ENCODE results near the gene SORCS2. TPM values are rescaled to one million over a fixed set of nuclear protein-coding genes. Genes with fewer than 3 reads are reported as not detected.

SORCS2 gene
- total and polyA plus RNA-seq, 12 donors, result 0.25 to 5.4 (median 2.2) TPM

DNA sequence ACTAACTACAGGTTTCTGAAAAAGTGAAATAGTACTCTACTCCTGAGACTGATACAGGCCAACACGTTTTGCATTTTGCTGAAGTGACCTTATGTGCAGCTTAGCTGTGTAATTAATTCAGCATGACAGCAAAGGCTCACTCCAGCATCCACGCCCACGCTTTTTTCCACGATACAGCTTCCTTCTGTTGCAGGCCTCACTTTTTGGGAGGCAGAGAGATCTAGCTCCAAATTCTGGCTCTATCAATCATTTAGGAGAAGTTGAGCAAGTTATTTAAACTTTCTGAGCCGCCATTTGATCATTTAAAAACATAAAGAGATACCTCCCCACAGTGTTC, 587.1 kb downstream of the SORCS2 start:
- peak in 1 of 2 donors; percentile 52 for DNase-seq
- peak in 6 of 8 donors; percentile 32 to 66 (median 44) for ATAC-seq
- Histone ChIP-seq H3K27ac (peak overlapping the region in 7 of 10 donors; percentile 18 to 76 (median 62)), H3K27me3 (no peaks in the 10 kb centered on the region), H3K4me1 (peaks cover 18 to 53% (median 39%) of the 10 kb centered on the region in 9 donors), H3K4me3 (peak overlapping the region in 4 of 10 donors; percentile 33 to 42 (median 42)), H3K36me3 (peaks cover 0 to 46% (median 11%) of the 10 kb centered on the region in 9 donors), H3K9me3 (no peaks in the 10 kb centered on the region)
- WGBS, 2 donors, result 55 to 66% methylated on average over 5 of the region's 5 CpGs
- TF ChIP-seq, protein P1, sequence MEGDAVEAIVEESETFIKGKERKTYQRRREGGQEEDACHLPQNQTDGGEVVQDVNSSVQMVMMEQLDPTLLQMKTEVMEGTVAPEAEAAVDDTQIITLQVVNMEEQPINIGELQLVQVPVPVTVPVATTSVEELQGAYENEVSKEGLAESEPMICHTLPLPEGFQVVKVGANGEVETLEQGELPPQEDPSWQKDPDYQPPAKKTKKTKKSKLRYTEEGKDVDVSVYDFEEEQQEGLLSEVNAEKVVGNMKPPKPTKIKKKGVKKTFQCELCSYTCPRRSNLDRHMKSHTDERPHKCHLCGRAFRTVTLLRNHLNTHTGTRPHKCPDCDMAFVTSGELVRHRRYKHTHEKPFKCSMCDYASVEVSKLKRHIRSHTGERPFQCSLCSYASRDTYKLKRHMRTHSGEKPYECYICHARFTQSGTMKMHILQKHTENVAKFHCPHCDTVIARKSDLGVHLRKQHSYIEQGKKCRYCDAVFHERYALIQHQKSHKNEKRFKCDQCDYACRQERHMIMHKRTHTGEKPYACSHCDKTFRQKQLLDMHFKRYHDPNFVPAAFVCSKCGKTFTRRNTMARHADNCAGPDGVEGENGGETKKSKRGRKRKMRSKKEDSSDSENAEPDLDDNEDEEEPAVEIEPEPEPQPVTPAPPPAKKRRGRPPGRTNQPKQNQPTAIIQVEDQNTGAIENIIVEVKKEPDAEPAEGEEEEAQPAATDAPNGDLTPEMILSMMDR (IDR thresholded peaks at IDR 0.05), result no peak
- intact Hi-C loops (cut with DNase I), result loop anchor here in 1 of 10 donors (10.0 kb wide), 1 partner anchor 205 kb away; no protein-coding TSS in a partner anchor

- WGBS, 2 donors, result 72 to 75% methylated on average over 5 of the region's 5 CpGs
- H3K27ac ChIP-seq, result peak overlapping the region; percentile 1 to 83 (median 68)
- no peak overlapping the region for H3K4me3 ChIP-seq
Observed at GRCh38 chr4:7780751-7781348, 588.5 kb downstream of the SORCS2 start.

GRCh38 chr4:7781366-7781765, 589.0 kb downstream of the SORCS2 start:
- peak; percentile 24 to 86 (median 68) for ATAC-seq

More at GRCh38 chr4:7780751-7781348, 588.5 kb downstream of the SORCS2 start:
- ATAC-seq, result peak in 1 of 8 donors; percentile 5
- intact Hi-C loops (cut with DNase I), result no loop called here
- no peak for DNase-seq
- Histone ChIP-seq H3K27me3 (no peaks in the 10 kb centered on the region), H3K4me1 (peaks cover 18 to 53% (median 39%) of the 10 kb centered on the region in 9 donors), H3K9me3 (no peaks in the 10 kb centered on the region), H3K36me3 (peaks cover 0 to 47% (median 11%) of the 10 kb centered on the region in 9 donors)
- TF ChIP-seq, protein P1 (IDR thresholded peaks at IDR 0.05), result no peak

GRCh38 chr4:7781993-7782392, 589.7 kb downstream of the SORCS2 start:
- Histone ChIP-seq H3K4me1 (peaks cover 18 to 53% (median 39%) of the 10 kb centered on the region in 9 donors), H3K4me3 (no peak overlapping the region), H3K36me3 (peaks cover 0 to 45% (median 10%) of the 10 kb centered on the region in 9 donors), H3K27me3 (no peaks in the 10 kb centered on the region), H3K27ac (peak overlapping the region in 9 of 10 donors; percentile 46 to 83 (median 76)), H3K9me3 (no peaks in the 10 kb centered on the region)
- 67 to 70% methylated on average over 17 of the region's 17 CpGs for WGBS, 2 donors
- DNase-seq, result no peak
- ATAC-seq, result peak in 4 of 8 donors; percentile 9 to 26 (median 18)
- intact Hi-C loops (cut with DNase I), result no loop called here
- TF ChIP-seq, protein P1 (IDR thresholded peaks at IDR 0.05), result no peak

More at GRCh38 chr4:7781366-7781765, 589.0 kb downstream of the SORCS2 start:
- Histone ChIP-seq H3K27ac (peak overlapping the region; percentile 1 to 83 (median 68)), H3K9me3 (no peaks in the 10 kb centered on the region), H3K36me3 (peaks cover 0 to 47% (median 11%) of the 10 kb centered on the region in 9 donors), H3K4me1 (peaks cover 18 to 53% (median 39%) of the 10 kb centered on the region in 9 donors), H3K27me3 (no peaks in the 10 kb centered on the region), H3K4me3 (no peak overlapping the region)
- 18 to 27% methylated on average over 13 of the region's 13 CpGs for WGBS, 2 donors
- DNase-seq, result peak in 1 of 2 donors; percentile 50
- intact Hi-C loops (cut with DNase I), result no loop called here
- TF ChIP-seq, protein P1 (IDR thresholded peaks at IDR 0.05), result no peak
